CD4-positive, alpha-beta T cell treated with Interleukin-10 for 1 hour (primary cell): Measurements from ENCODE around the gene MLEC.
"Not testable (repeated sequence)": the region's sequence is repeated elsewhere in the genome, so short reads cannot be mapped to it uniquely, and the experiment has no call there.

Source experiments
- DNase-seq: peaks from one replicate; pipeline ENCODE4 v3.0.0-alpha.2; 2020

The MLEC gene

DNA sequence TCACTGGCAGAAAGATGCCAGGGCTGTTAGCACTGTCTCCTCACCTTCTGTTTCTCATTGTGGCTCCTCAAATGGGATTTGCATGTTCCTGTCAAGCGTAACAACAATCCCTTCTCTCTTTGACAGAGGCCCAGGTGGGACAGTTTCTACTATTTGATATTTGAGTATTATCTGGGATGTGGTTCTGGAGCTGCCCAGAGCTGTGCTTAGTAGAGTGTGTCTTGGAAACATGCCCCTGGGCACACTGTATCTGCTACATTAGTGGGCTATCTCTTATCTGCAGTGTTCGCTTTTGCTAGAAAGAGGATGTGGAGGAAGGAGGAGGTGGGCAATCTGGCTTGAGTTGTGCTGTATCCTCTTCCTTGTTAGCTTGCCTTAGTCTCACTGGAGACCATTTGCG lies 34.9 kb downstream of the MLEC start:
- DNase-seq, result no peak

DNA sequence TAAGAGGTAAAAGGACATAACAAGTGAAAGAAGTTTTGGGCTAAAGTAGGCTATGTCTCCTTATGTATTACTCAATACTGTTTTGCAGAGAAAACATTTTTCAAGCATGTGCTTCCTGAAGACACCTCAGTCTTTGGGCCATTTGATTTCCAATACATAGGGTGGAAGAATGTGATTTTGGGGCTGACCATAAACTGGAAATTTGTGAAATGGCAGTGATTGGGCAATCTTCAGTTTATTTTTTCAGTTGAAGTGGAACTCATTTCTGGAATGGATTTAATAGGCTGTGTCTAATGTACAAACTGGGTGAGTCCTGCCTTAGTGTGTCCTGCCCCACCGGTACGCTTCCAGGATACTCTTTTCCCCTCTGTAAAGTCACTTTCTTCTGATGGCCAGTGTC lies 35.8 kb downstream of the MLEC start:
- DNase-seq, result no peak

GRCh38 chr12:120724720-120725119 lies 37.8 kb downstream of the MLEC start:
- no peak for DNase-seq

DNA sequence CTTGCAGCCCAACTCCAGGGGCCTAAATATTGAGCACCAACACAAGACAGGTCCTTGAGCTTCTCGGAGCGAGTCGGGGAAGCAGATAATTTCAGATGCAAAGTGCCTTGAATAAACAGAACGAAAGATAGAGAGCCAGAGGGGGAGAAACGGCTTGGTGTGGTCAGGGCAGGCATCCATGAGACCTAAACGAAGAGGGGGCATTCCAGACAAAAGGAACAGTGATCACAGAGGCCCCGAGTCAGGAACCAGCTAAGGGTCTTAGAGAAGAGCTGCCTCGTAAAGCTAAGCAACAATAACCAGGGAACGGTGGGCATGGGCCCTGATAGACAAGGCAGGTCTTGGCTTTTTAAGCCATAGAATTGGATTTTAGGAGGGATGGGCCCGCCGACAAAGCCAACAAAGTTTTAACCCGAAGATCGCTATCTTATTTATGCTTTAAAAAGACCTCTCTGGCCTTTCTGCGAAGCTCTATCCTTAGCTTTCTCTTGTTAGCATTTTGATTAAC lies 38.3 kb downstream of the MLEC start:
- DNase-seq, result no peak

- peak; percentile 90 for DNase-seq
Observed at GRCh38 chr12:120725659-120726509, 38.9 kb downstream of the MLEC start, which contains the start of gene ACADS. ACADS (plus strand) TSS chr12:120725826; CDS start chr12:120725886, 60 bp downstream.

- no peak for DNase-seq
Observed at GRCh38 chr12:120726510-120726793, 39.5 kb downstream of the MLEC start.

- no peak for DNase-seq
Observed at GRCh38 chr12:120726961-120727360, 40.0 kb downstream of the MLEC start.

DNA sequence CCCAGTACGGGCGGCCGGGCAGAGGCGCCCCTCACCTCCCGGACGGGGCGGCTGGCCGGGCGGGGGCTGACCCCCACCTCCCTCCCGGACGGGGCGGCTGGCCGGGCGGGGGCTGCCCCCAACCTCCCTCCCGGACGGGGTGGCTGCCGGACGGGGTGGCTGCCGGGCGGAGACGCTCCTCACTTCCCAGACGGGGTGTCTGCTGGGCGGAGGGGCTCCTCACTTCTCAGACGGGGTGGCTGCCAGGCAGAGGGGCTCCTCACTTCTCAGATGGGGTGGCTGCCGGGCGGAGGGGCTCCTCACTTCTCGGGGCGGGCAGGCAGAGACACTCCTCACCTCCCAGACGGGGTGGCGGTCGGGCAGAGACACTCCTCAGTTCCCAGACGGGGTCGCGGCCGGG lies 45.2 kb downstream of the MLEC start:
- not testable (repeated sequence) for DNase-seq

- no peak for DNase-seq
Observed at GRCh38 chr12:120733574-120733973, 46.6 kb downstream of the MLEC start.

- DNase-seq, result no peak
Observed at GRCh38 chr12:120734210-120734609, 47.3 kb downstream of the MLEC start.

DNA sequence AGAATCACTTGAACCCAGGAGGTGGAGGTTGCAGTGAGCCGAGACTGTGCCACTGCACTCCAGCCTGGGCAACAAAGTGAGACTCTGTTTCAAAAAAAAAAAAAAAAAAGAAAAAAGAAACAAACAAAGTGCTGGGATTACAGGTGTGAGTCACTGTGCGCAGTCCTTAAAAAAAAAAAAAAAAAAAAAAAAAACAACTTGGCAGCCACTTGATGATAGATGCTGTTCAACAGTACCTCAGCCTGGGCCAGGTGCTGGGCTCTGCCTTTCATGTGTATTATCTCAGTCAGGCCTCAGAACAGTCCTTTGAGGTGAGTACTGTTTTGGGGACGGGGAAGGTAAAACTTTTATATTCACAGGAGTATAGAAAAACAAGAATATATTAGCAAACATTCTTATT lies 48.2 kb downstream of the MLEC start:
- no peak for DNase-seq

DNA sequence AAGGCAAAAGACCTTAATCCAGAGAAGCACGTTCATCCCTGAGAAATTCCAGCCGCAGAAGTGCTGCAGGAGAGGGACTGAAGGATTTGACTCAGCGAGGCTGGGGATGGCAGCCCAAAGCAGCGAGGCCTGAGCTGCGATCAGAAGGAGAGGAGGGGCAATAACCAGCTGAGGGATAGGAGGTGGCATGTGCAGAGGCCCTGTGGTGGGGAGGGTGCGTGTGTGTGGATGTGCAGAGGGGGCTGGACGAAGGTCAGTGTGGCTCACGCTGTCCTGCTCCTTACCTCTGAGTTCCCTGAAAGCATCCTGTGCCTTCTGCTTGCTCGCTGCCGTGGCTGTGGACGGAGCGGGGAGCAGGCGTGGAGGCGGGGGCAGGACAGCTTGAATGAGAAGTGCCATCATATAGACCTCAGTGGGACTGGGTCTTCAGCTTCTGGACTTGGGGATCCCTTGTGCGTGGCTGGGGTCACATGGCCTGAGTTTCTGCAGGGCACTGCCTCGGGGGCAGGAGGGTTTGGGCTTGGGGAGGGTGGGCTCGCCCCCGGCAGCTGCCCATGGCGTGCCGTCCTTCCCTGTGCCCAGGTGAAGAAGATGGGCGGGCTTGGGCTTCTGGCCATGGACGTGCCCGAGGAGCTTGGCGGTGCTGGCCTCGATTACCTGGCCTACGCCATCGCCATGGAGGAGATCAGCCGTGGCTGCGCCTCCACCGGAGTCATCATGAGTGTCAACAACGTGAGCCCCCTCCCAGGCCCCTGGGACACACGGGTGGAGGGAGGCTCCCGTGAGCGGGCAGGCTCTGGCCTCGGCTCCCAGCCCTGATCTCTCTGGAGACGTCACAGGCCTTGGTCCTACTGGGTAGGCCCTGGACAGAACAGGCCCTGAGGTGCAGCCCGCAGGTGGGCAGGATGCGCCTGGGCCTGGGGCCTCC lies 49.7 kb downstream of the MLEC start:
- DNase-seq, result no peak

DNA sequence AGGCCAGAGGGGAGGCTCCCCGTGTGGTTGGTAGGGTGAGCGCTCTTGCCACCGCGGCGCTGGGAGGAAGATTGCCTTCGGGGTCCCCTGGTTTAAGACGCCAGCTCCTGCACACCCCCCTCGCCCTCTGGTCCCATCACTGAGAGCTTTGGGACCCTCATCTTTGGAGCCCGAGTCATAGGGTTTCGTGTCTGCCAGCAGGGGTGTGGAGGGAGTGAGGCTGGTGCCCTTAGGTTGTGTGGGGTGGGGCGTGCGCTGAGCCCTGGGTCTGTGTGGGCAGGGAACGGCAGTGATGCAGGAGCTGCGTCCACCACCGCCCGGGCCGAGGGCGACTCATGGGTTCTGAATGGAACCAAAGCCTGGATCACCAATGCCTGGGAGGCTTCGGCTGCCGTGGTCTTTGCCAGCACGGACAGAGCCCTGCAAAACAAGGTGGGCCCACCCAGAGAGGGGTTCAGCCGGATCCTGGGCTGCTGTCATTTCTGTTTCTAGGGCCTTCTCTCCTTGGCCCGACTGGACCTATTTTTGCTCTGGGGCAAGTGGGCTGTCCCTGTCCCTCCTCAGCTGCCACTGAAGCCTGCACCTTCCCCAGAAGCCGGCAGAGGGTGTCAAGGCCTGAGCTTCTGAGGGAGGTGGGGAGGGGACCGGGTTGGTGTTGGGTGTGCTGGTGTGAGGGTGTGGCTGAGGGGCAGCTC lies 50.8 kb downstream of the MLEC start:
- DNase-seq, result no peak

DNA sequence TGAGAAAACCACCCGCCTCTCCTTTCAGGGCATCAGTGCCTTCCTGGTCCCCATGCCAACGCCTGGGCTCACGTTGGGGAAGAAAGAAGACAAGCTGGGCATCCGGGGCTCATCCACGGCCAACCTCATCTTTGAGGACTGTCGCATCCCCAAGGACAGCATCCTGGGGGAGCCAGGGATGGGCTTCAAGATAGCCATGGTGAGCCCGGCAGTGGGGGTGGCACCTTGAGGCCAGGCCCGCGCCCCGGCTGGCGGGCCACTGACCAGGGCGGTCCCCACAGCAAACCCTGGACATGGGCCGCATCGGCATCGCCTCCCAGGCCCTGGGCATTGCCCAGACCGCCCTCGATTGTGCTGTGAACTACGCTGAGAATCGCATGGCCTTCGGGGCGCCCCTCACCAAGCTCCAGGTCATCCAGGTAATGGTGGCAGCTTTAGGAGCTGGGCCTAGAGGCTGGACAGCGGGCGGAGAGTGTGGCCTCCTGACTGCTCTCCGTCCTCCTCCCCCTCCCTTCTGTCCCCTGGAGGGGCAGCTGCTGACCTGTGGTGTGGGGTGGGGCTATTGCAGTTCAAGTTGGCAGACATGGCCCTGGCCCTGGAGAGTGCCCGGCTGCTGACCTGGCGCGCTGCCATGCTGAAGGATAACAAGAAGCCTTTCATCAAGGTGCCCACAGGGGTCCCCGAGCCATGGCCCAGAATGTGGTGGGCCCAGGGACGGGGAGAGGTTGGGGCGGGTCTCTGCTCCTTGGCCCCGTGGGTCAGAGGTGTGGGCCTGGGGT lies 51.5 kb downstream of the MLEC start:
- no peak for DNase-seq

- DNase-seq, result no peak
Observed at GRCh38 chr12:120739031-120739762, 52.2 kb downstream of the MLEC start.

GRCh38 chr12:120739821-120740613 lies 53.1 kb downstream of the MLEC start:
- no peak for DNase-seq

- DNase-seq, result no peak
Observed at GRCh38 chr12:120740871-120741270, 53.9 kb downstream of the MLEC start.

- no peak for DNase-seq
Observed at GRCh38 chr12:120741476-120742421, 54.8 kb downstream of the MLEC start.

- no peak for DNase-seq
Observed at GRCh38 chr12:120744922-120745493, 58.1 kb downstream of the MLEC start.
